ENCODE data around the gene SFRP2. TPM values are rescaled to one million over a fixed set of nuclear protein-coding genes. Genes with fewer than 3 reads are reported as not detected.

Gene SFRP2
- total RNA-seq, 4 donors from 2014 or later = 0.26 to 71.2 (median 31.1) TPM

DNA sequence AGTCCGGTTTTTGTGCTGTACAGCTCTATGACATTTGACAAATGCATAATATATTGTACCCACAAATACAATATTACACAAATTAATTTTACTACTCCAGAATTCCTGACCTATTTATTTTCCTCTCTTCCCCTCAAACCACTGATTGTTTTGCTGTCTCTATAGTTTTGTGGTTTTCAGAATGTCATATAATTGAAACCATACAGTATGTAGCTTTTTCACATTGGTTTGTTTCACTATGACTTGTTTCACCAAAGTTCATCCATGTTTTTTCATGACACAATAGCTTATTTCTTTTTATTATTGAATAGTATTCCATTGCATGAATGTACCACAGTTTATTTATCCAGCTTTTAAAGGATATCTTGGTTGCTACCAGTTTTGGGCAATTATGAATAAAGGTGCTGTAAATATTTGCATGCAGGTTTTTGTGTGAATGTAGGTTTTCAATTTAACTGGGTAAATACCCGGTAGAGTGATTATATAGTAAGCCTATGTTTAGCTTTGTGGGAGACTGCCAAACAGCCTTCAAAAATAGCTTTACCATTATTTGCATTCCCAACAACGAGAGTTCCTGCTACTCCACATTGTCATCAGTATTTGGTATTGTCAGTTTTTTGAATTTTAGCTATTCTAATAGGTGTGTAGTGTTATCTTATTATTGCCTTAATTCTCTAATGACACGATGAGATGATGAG is 55.0 kb downstream of the SFRP2 start:
- DNase-seq = no peak
- no peaks in the 10 kb centered on the region for H3K27me3 ChIP-seq
- H3K9me3 ChIP-seq = no peaks in the 10 kb centered on the region
- no peak overlapping the region for H3K4me3 ChIP-seq
- intact Hi-C loops (cut with DNase I; ENCODE audit: low total_unique reads) = no loop called here
- H3K4me1 ChIP-seq = no peaks in the 10 kb centered on the region
- H3K36me3 ChIP-seq = no peaks in the 10 kb centered on the region
- H3K27ac ChIP-seq = no peak overlapping the region
- TF ChIP-seq POLR2A (IDR thresholded peaks at IDR 0.05) = no peak
- TF ChIP-seq, protein P1, sequence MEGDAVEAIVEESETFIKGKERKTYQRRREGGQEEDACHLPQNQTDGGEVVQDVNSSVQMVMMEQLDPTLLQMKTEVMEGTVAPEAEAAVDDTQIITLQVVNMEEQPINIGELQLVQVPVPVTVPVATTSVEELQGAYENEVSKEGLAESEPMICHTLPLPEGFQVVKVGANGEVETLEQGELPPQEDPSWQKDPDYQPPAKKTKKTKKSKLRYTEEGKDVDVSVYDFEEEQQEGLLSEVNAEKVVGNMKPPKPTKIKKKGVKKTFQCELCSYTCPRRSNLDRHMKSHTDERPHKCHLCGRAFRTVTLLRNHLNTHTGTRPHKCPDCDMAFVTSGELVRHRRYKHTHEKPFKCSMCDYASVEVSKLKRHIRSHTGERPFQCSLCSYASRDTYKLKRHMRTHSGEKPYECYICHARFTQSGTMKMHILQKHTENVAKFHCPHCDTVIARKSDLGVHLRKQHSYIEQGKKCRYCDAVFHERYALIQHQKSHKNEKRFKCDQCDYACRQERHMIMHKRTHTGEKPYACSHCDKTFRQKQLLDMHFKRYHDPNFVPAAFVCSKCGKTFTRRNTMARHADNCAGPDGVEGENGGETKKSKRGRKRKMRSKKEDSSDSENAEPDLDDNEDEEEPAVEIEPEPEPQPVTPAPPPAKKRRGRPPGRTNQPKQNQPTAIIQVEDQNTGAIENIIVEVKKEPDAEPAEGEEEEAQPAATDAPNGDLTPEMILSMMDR (IDR thresholded peaks at IDR 0.05) = no peak

DNA sequence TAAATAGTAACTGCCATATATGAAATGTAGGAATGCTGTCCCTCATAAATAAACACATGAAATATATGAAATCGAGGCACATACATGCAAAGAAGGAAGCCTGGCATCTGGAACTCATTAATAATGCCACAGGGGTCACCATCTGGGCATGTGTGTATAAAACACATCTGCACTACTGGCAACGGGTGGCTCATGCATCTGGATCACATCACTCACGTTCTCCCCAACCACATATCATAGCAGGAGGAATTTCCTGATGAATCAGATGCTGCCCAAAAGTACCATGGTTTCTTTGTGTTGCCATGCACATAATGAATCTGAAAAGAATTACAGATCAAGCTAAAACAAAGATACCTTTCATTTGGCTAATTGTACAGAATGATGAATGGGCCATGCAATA is 57.6 kb downstream of the SFRP2 start:
- Histone ChIP-seq H3K27ac (no peak overlapping the region), H3K27me3 (no peaks in the 10 kb centered on the region), H3K36me3 (no peaks in the 10 kb centered on the region), H3K4me3 (no peak overlapping the region), H3K4me1 (no peaks in the 10 kb centered on the region), H3K9me3 (no peaks in the 10 kb centered on the region)
- intact Hi-C loops (cut with DNase I; ENCODE audit: low total_unique reads) = no loop called here
- TF ChIP-seq POLR2A (IDR thresholded peaks at IDR 0.05) = no peak
- TF ChIP-seq, protein P1 (IDR thresholded peaks at IDR 0.05) = no peak
- no peak for DNase-seq

Other genes starting within 250 kb of the SFRP2 start
- 10 to 100 TPM in 2 of 4 donors, 1 to 10 TPM in 2; 1.3 to 19.1 (median 9.9) TPM for gene TLR2, start 104.8 kb downstream of the SFRP2 start, total RNA-seq
- gene RNF175, start 29.1 kb downstream of the SFRP2 start, total RNA-seq = 1 to 10 TPM in 1 of 4 donors, not detected in 3; 3.9 TPM

All from uterus (tissue), 4 donors.